ENCODE data around the gene ANKRD34C. TPM values are rescaled to one million over a fixed set of nuclear protein-coding genes. Genes with fewer than 3 reads are reported as not detected.

The ANKRD34C gene
- total RNA-seq, 1 donor from 2014 or later = not detected

- H3K9me3 ChIP-seq = no peaks in the 10 kb centered on the region
- no peaks in the 10 kb centered on the region for H3K36me3 ChIP-seq
- H3K4me3 ChIP-seq = no peak overlapping the region
- TF ChIP-seq CTCF (IDR thresholded peaks at IDR 0.05) = no peak
- intact Hi-C loops (cut with DNase I) = no loop called here
- ATAC-seq (peak; percentile 84), DNase-seq (peak; percentile 73)
- no peaks in the 10 kb centered on the region for H3K4me1 ChIP-seq
- peaks cover 58% of the 10 kb centered on the region for H3K27me3 ChIP-seq
- H3K27ac ChIP-seq = no peak overlapping the region
These were observed 928 bp downstream of the ANKRD34C start for GRCh38 chr15:79283252-79284048.

GRCh38 chr15:79290642-79291275 lies 8.2 kb downstream of the ANKRD34C start:
- no peak for DNase-seq
- intact Hi-C loops (cut with DNase I) = no loop called here
- Histone ChIP-seq H3K36me3 (no peaks in the 10 kb centered on the region), H3K4me1 (no peaks in the 10 kb centered on the region), H3K27ac (no peak overlapping the region), H3K4me3 (no peak overlapping the region), H3K9me3 (no peaks in the 10 kb centered on the region), H3K27me3 (peaks cover 6% of the 10 kb centered on the region)
- no peak for TF ChIP-seq CTCF (IDR thresholded peaks at IDR 0.05)
- ATAC-seq = no peak

GRCh38 chr15:79292011-79292410 lies 9.5 kb downstream of the ANKRD34C start:
- DNase-seq (no peak), ATAC-seq (no peak)
- no peak for TF ChIP-seq CTCF (IDR thresholded peaks at IDR 0.05)
- Histone ChIP-seq H3K9me3 (no peaks in the 10 kb centered on the region), H3K27me3 (peaks cover 6% of the 10 kb centered on the region), H3K4me3 (no peak overlapping the region), H3K36me3 (no peaks in the 10 kb centered on the region), H3K27ac (no peak overlapping the region), H3K4me1 (no peaks in the 10 kb centered on the region)
- intact Hi-C loops (cut with DNase I) = no loop called here

DNA sequence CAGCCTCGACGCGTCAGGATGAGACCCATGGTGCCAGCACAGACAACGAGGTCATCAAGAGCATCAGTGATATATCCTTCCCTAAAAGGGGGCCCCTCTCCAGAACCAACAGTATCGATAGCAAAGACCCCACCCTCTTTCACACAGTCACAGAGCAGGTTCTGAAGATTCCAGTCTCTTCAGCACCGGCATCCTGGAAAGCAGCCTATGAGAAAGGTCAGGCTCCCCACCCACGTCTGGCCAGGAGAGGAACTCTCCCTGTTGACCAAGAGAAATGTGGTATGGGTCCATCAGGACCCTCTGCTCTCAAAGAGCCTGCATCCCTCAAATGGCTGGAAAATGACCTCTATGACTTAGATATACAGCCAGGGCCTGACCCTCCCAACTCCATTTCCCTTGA lies 11.6 kb downstream of the ANKRD34C start:
- no peaks in the 10 kb centered on the region for H3K9me3 ChIP-seq
- intact Hi-C loops (cut with DNase I) = no loop called here
- ATAC-seq (no peak), DNase-seq (no peak)
- H3K27ac ChIP-seq = no peak overlapping the region
- H3K4me3 ChIP-seq = no peak overlapping the region
- no peak for TF ChIP-seq CTCF (IDR thresholded peaks at IDR 0.05)
- no peaks in the 10 kb centered on the region for H3K36me3 ChIP-seq
- no peaks in the 10 kb centered on the region for H3K4me1 ChIP-seq
- peaks cover 6% of the 10 kb centered on the region for H3K27me3 ChIP-seq

DNA sequence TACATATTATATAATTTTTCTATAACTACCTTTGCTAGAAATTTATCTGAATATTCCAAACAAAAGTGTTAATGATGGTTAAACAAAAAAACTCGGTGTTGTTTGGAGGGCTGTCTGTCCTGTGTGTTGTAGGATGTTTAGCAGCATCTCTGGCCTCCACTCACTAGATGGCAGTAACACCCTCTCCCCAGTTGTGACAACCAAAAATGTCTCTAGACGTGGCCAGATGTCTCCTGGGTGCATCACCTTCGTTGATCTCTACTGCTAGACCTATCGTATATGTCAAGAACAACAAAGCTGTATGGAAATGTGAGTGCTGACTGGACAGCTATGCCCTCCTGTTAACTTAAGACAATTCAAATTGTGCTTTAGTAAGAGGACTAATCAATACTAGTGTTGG lies 14.1 kb downstream of the ANKRD34C start:
- no peak overlapping the region for H3K27ac ChIP-seq
- H3K4me1 ChIP-seq = no peaks in the 10 kb centered on the region
- DNase-seq (no peak), ATAC-seq (no peak)
- no peaks in the 10 kb centered on the region for H3K36me3 ChIP-seq
- intact Hi-C loops (cut with DNase I) = no loop called here
- TF ChIP-seq CTCF (IDR thresholded peaks at IDR 0.05) = no peak
- peaks cover 9% of the 10 kb centered on the region for H3K27me3 ChIP-seq
- H3K4me3 ChIP-seq = no peak overlapping the region
- no peaks in the 10 kb centered on the region for H3K9me3 ChIP-seq
